Activated T-helper 9 cell treated with anti-CD3 and anti-CD28 coated beads, Interleukin-2, amount 50 U/mL, for 16 hours (primary cell): Measurements from ENCODE around the gene KRT40.
"Not testable (repeated sequence)": the region's sequence is repeated elsewhere in the genome, so short reads cannot be mapped to it uniquely, and the experiment has no call there.

Source experiments
- DNase-seq: peaks from one replicate; pipeline ENCODE4 v3.0.0-alpha.2; 2020; ENCODE audit warnings: low read depth

KRT40 gene

GRCh38 chr17:40984226-40984625 is at the start of gene KRT40:
Gene KRT40, minus strand, starts transcription at chr17:40984326. Its CDS starts 53 bp downstream, at chr17:40984273.
- no peak for DNase-seq

- DNase-seq, result no peak
These were observed 45.6 kb upstream of the KRT40 start, which contains the start of gene KRTAP1-4 for GRCh38 chr17:41029633-41030245. Gene KRTAP1-4, minus strand, starts transcription at chr17:41030195. Its CDS starts 117 bp downstream, at chr17:41030078.

GRCh38 chr17:41026715-41027471 is 42.8 kb upstream of the KRT40 start, which contains the start of gene KRTAP1-5:
Gene KRTAP1-5, minus strand, starts transcription at chr17:41027208. Its CDS starts 53 bp downstream, at chr17:41027155.
- no peak for DNase-seq

GRCh38 chr17:41024697-41025096 is 40.6 kb upstream of the KRT40 start:
- DNase-seq, result no peak

- DNase-seq, result no peak
These were observed 36.2 kb upstream of the KRT40 start for GRCh38 chr17:41020336-41020735.

GRCh38 chr17:41019415-41019814 is 35.3 kb upstream of the KRT40 start:
- no peak for DNase-seq

GRCh38 chr17:41018541-41018940 is 34.4 kb upstream of the KRT40 start:
- no peak for DNase-seq

GRCh38 chr17:41016578-41017215 is 32.6 kb upstream of the KRT40 start:
- DNase-seq, result no peak

- DNase-seq, result no peak
These were observed 31.3 kb upstream of the KRT40 start for GRCh38 chr17:41015454-41015853.

- no peak for DNase-seq
These were observed 29.5 kb upstream of the KRT40 start for GRCh38 chr17:41013606-41014005.

- no peak for DNase-seq
These were observed 29.1 kb upstream of the KRT40 start for GRCh38 chr17:41013181-41013580.

- no peak for DNase-seq
These were observed 28.4 kb upstream of the KRT40 start for GRCh38 chr17:41012326-41013120.

GRCh38 chr17:41010441-41010840 is 26.3 kb upstream of the KRT40 start:
- no peak for DNase-seq

GRCh38 chr17:41009936-41010335 is 25.8 kb upstream of the KRT40 start:
- DNase-seq, result no peak

- DNase-seq, result no peak
These were observed 25.2 kb upstream of the KRT40 start for GRCh38 chr17:41009301-41009760.

GRCh38 chr17:41008811-41009210 is 24.7 kb upstream of the KRT40 start, which contains the start of gene KRTAP3-1:
Gene KRTAP3-1, minus strand, starts transcription at chr17:41009128. Its CDS starts 54 bp downstream, at chr17:41009074.
- DNase-seq, result no peak

GRCh38 chr17:41004397-41004796 is 20.3 kb upstream of the KRT40 start:
- DNase-seq, result no peak

GRCh38 chr17:41003926-41004325 is 19.8 kb upstream of the KRT40 start:
- no peak for DNase-seq

- no peak for DNase-seq
These were observed 18.7 kb upstream of the KRT40 start for GRCh38 chr17:41002814-41003213.

- no peak for DNase-seq
These were observed 17.7 kb upstream of the KRT40 start for GRCh38 chr17:41001795-41002194.

GRCh38 chr17:40999563-40999962 is 15.4 kb upstream of the KRT40 start, which contains the start of gene KRTAP3-2:
Gene KRTAP3-2, minus strand, starts transcription at chr17:40999906. Its CDS starts 53 bp downstream, at chr17:40999853.
- DNase-seq, result not testable (repeated sequence)

- DNase-seq, result no peak
These were observed 13.2 kb upstream of the KRT40 start for GRCh38 chr17:40997361-40997760.
